Esophagus squamous epithelium (tissue), 4 donors: ENCODE results near the gene TAAR9.

Experiments used
- CTCF ChIP-seq, 6 experiments: fragments of 450-650 bp in 4 of 6; fragments of 200-600 bp in 2 of 6; sonication (generic) in 2 of 6; IDR thresholded peaks; one replicate each; pipeline ENCODE4 v1.5.1; 2016 to 2019; ENCODE audit warnings: antibody characterized with exemption in 6 of 6, mild to moderate bottlenecking in 4 of 6, moderate library complexity in 4 of 6
- POLR2A ChIP-seq, 4 donors: fragments of 450-650 bp; IDR thresholded peaks; one replicate each; pipeline ENCODE4 v1.6.1; 2017; ENCODE audit warnings: antibody characterized with exemption in 4 of 4, mild to moderate bottlenecking in 4 of 4, moderate library complexity in 3 of 4

- TF ChIP-seq CTCF (IDR thresholded peaks at IDR 0.05) (no peak), POLR2A (IDR thresholded peaks at IDR 0.05) (no peak)
These were observed 24.1 kb upstream of the TAAR9 start for GRCh38 chr6:132513831-132514545.
